BJ (cell line): ENCODE measurements around the gene CACNA2D4. TPM values are rescaled to one million over a fixed set of nuclear protein-coding genes. Genes with fewer than 3 reads are reported as not detected.

Experiments used
- CTCF ChIA-PET: fragments of 350-600 bp; formaldehyde crosslinking; extraction: SDS; loops from one replicate; lab custom pipeline; 2021; ENCODE audit warnings: antibody characterized with exemption, inconsistent platforms; lab: Yijun Ruan, JAX
- POLR2A ChIA-PET: fragments of 300-600 bp; sonication (Branson Sonifier 250); formaldehyde crosslinking; extraction: SDS; loops from one replicate; lab custom pipeline; 2021; ENCODE audit warnings: antibody characterized with exemption; lab: Charles Lee
- DNase-seq: peaks from one replicate; pipeline ENCODE4 v3.0.0-alpha.2; 2011; ENCODE audit warnings: low read depth
- H3K27me3 ChIP-seq: 2 replicates; pipeline ENCODE4 v1.6.0; 2011; ENCODE audit warnings: low read length; ENCODE audit not compliant: control insufficient read depth, insufficient read depth
- H3K36me3 ChIP-seq: 2 replicates; pipeline ENCODE4 v1.5.1; 2011; ENCODE audit warnings: low read length; ENCODE audit not compliant: control insufficient read depth, insufficient read depth
- H3K4me3 ChIP-seq: 2 replicates; pipeline ENCODE4 v1.5.1; 2011; ENCODE audit warnings: low read depth, mild to moderate bottlenecking, control low read depth, low read length
- polyA plus RNA-seq: library from polyadenylated mRNA; depleted of rRNA; stranded (reverse); fragments of >200 nt; gene quantifications from 2 replicates; pipeline ENCODE4 v1.2.3, GENCODE V29; 2011
- TF ChIP-seq, protein P1 (sequence below): IDR thresholded peaks from 2 replicates; pipeline ENCODE4 v1.5.1; 2011; ENCODE audit warnings: low read depth, mild to moderate bottlenecking, control low read depth, inconsistent platforms, low read length, moderate library complexity; ENCODE audit not compliant: insufficient read depth

The CACNA2D4 gene
- polyA plus RNA-seq, 1 experiment = 0.39 TPM

DNA sequence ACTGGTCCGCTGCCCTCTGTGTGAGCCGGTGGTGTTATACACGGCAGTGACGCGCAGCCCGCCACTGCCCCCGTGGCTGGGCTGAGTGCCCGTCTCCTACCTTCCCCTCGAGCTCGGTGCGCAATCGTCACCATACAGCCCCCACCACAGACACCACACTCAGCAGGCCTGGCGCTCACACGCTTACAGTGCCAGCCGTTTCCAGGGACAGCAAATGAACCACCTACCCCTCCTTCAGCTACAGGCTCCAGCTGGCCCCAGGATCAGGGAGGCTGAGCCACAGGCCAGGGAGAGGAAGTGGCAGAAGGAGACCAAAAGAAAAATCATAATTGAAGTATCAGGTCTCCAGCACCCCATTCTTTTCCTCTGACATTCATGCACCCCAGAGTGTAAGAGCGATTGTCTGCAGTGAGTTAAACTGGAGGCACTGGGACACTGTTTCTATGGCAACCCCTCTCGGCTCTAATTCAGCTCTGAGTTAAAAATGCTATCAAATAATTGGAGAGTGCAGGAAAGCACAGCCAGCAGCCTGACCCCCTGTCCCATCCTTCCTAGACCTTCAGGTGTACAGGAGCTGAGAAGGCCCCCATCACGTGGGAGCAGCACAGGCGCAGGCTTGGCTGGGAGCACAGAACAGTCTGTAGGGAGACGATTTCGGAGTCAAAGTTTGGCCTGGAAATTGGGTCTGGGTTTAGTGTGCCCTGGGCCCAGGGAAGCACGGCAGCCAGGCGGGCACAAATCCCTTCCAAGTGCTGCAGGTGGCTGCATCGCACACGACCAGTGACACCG lies 80.1 kb downstream of the CACNA2D4 start:
- Histone ChIP-seq H3K27me3 (peaks cover 21% of the 10 kb centered on the region), H3K36me3 (no peaks in the 10 kb centered on the region), H3K4me3 (no peak overlapping the region)
- TF ChIP-seq, protein P1, sequence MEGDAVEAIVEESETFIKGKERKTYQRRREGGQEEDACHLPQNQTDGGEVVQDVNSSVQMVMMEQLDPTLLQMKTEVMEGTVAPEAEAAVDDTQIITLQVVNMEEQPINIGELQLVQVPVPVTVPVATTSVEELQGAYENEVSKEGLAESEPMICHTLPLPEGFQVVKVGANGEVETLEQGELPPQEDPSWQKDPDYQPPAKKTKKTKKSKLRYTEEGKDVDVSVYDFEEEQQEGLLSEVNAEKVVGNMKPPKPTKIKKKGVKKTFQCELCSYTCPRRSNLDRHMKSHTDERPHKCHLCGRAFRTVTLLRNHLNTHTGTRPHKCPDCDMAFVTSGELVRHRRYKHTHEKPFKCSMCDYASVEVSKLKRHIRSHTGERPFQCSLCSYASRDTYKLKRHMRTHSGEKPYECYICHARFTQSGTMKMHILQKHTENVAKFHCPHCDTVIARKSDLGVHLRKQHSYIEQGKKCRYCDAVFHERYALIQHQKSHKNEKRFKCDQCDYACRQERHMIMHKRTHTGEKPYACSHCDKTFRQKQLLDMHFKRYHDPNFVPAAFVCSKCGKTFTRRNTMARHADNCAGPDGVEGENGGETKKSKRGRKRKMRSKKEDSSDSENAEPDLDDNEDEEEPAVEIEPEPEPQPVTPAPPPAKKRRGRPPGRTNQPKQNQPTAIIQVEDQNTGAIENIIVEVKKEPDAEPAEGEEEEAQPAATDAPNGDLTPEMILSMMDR = no peak
- ChIA-PET CTCF (interaction anchor here (0.6 to 0.8 kb wide), 2 partner anchors 18 to 101 kb away, joined by 3 read pairs; no protein-coding TSS in a partner anchor), POLR2A (no interaction called here)
- no peak for DNase-seq

DNA sequence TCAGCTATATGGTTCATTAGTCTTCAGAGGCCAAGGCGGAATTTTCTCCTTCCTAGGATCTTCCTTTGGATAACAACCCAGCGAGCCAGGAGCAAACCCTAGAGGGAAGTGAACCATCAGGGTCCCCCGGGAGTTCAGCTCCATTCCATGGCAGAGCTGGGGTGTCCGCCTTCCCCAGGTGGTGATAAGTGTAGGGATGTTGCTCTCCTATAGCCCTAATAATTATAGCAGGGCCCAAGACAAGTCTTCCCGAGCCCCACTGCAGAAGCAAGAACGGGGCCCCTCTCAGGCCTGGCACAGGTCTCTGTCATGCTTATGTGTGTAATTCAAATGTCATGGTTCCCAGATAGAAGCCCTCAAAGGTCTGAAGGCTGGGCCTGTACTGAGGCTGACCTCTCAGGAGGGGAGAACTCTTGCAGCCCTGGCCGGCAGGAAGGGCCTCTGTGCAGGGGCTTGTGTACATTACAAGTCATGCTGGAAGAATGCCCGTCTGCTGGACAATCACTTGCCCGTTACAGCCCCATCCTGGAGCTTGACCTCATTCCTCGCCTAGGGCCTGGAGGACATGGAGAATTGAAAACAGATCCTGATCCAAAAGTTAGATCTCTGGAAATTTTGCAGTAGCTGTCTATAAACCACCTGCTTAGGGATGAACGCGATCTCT lies 80.8 kb downstream of the CACNA2D4 start:
- Histone ChIP-seq H3K4me3 (no peak overlapping the region), H3K27me3 (peaks cover 18% of the 10 kb centered on the region), H3K36me3 (no peaks in the 10 kb centered on the region)
- ChIA-PET POLR2A (no interaction called here), CTCF (interaction anchor here (0.8 kb wide), 1 partner anchor 102 kb away, joined by 3 read pairs; no protein-coding TSS in a partner anchor)
- TF ChIP-seq, protein P1 = no peak
- DNase-seq = no peak

DNA sequence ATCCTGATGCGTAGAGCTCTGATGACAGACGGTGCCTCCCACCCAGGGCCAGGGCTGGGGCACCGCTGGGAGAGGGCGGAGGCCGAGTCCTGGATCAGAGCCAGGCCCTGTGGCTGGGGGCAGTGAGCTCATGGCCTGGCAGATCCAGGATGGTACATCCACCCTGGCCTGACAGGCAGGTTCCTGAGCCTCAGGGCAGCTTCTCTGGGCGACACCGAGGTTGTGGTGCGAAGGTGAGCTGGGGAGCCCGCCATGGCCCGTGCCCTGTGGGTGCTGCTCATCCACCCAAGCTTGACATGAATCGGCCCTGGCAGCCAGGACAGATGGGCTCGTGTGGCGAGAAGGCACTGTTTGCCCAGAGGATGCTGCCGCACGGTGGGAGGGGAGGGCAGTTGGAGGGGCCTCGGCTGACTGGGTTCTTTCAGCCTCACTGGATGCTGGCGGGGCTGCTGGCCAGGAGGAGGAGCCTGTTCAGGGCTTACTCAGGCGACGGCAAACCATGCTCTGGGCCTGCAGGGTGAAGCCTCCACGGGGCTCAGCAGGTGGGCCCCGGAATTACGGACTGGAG lies 81.5 kb downstream of the CACNA2D4 start:
- peaks cover 17% of the 10 kb centered on the region for H3K27me3 ChIP-seq
- no peak overlapping the region for H3K4me3 ChIP-seq
- POLR2A ChIA-PET = no interaction called here
- TF ChIP-seq, protein P1 = no peak
- CTCF ChIA-PET = no interaction called here
- H3K36me3 ChIP-seq = no peaks in the 10 kb centered on the region
- DNase-seq = no peak

DNA sequence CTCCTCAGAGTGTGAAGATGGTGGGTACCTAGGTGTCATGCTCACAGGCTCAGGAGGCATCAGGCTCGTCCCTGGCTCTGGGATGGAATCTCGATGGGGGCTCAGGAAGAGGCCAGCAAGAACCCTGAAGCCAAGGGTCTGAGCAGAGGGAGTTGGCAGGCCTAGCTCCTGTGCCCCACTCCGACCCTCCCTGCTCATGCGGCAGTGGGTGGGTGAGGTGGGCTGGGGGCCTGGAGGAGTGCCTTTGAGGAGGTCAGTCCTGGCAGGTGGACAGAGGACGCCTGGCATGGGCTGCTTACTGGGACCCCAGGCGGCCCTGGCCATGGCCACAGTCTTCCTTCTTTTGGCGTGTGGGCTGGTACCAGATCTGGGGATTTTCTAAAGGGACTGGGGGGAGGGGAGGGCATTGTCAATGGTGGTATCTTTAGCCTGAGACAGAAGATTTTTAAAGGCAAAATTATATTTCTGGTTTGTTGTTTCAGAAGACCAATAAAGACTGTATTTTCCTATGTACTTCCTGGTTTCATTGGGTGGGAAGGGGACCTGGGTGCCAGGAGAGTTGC lies 82.1 kb downstream of the CACNA2D4 start:
- DNase-seq = no peak
- ChIA-PET POLR2A (no interaction called here), CTCF (no interaction called here)
- Histone ChIP-seq H3K36me3 (no peaks in the 10 kb centered on the region), H3K27me3 (peaks cover 18% of the 10 kb centered on the region), H3K4me3 (no peak overlapping the region)
- TF ChIP-seq, protein P1 = no peak
